ENCODE results near the gene SH3GL2.

SH3GL2 gene

DNA sequence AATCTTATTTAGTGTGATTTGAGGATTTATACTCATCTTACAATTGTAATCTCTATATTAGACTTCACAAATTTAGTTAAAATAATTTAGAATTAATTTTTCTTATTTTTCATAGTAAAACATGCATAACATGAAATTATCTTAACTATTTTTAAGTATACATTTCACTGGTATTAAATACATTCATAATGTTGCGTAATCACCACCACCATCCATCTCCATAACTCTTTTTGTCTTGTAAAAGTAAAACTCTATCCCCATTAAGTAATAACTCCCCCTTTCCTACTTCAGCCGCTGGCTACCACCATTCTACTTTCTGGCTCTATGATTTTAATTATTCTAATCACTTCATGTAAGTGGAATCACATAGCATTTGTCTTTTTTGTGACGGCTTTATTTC is 193.4 kb downstream of the SH3GL2 start:
- H3K4me3 ChIP-seq (ENCODE audit: low read depth, low read length) = no peak overlapping the region
- TF ChIP-seq, protein P1, sequence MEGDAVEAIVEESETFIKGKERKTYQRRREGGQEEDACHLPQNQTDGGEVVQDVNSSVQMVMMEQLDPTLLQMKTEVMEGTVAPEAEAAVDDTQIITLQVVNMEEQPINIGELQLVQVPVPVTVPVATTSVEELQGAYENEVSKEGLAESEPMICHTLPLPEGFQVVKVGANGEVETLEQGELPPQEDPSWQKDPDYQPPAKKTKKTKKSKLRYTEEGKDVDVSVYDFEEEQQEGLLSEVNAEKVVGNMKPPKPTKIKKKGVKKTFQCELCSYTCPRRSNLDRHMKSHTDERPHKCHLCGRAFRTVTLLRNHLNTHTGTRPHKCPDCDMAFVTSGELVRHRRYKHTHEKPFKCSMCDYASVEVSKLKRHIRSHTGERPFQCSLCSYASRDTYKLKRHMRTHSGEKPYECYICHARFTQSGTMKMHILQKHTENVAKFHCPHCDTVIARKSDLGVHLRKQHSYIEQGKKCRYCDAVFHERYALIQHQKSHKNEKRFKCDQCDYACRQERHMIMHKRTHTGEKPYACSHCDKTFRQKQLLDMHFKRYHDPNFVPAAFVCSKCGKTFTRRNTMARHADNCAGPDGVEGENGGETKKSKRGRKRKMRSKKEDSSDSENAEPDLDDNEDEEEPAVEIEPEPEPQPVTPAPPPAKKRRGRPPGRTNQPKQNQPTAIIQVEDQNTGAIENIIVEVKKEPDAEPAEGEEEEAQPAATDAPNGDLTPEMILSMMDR (IDR thresholded peaks at IDR 0.05; ENCODE audit: low read depth, low read length, missing control alignments) = no peak
- DNase-seq (ENCODE audit: low read depth) = no peak
- in situ Hi-C loops (cut with HindIII; ENCODE audit: low sequenced_read_pairs) = no loop called here

DNA sequence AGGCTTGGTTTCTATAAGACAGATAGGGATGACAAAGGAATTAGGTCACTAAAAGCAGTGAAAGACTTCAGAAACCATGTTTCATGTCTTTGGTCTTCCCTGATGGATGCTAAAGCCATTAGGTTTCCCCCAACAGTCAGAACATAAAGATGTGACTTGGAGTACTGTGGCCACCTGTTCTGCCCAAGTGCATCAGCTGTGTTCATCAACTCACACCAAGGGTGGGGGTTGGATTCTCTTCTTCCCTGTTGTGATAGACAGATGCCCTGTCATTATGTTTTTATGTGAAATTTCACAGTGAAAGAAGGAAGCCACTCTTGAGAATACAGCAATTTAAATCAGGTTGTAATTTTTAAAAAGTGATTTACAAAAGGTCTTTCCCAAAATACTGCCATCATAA is 196.8 kb downstream of the SH3GL2 start:
- no peak for DNase-seq (ENCODE audit: low read depth)
- H3K4me3 ChIP-seq (ENCODE audit: low read depth, low read length) = no peak overlapping the region
- in situ Hi-C loops (cut with HindIII; ENCODE audit: low sequenced_read_pairs) = loop anchor here (25.0 kb wide), 1 partner anchor 213 kb away; no protein-coding TSS in a partner anchor
- TF ChIP-seq, protein P1 (IDR thresholded peaks at IDR 0.05; ENCODE audit: low read depth, low read length, missing control alignments) = no peak

DNA sequence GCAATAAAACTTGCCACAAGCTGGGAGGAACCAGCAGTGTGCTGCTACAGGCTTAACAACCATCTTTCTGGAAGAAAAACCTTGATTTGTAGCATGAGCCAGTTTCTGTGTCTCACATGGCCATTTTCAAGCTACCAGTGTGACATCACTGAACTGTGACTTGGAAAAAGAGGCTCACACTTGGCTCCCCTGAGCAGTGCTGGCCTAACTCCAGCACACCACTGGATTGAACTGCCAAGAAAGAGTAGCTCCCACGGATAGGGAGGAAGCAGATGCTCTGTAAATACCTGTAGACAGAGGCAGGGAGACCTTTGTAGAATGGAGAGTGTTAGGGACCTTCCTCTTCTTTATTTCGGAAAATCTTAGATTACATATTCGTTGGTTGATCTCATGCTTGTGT is 197.9 kb downstream of the SH3GL2 start:
- TF ChIP-seq, protein P1 (IDR thresholded peaks at IDR 0.05; ENCODE audit: low read depth, low read length, missing control alignments) = no peak
- no peak overlapping the region for H3K4me3 ChIP-seq (ENCODE audit: low read depth, low read length)
- no peak for DNase-seq (ENCODE audit: low read depth)
- in situ Hi-C loops (cut with HindIII; ENCODE audit: low sequenced_read_pairs) = loop anchor here (25.0 kb wide), 1 partner anchor 214 kb away; no protein-coding TSS in a partner anchor

DNA sequence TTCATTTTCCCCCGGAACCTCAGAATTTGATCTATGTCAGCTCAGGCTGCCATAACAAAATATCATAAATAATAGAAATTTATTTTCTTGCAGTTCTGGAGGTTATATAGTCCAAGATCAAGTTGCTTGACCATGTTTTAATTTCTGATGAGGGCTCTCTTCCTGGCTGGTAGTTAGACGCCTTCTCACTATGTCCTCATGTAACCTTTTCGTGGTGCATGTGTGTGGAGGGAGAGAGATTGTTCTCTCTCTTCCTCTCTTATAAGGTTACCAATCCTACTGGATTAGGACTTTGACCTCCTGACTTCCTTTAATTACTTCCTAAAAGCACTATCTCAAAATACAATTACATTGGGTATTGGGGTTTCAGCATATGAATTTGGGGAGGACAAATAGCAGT is 198.6 kb downstream of the SH3GL2 start:
- in situ Hi-C loops (cut with HindIII; ENCODE audit: low sequenced_read_pairs) = loop anchor here (25.0 kb wide), 1 partner anchor 215 kb away; no protein-coding TSS in a partner anchor
- TF ChIP-seq, protein P1 (IDR thresholded peaks at IDR 0.05; ENCODE audit: low read depth, low read length, missing control alignments) = no peak
- no peak for DNase-seq (ENCODE audit: low read depth)
- H3K4me3 ChIP-seq (ENCODE audit: low read depth, low read length) = no peak overlapping the region

DNA sequence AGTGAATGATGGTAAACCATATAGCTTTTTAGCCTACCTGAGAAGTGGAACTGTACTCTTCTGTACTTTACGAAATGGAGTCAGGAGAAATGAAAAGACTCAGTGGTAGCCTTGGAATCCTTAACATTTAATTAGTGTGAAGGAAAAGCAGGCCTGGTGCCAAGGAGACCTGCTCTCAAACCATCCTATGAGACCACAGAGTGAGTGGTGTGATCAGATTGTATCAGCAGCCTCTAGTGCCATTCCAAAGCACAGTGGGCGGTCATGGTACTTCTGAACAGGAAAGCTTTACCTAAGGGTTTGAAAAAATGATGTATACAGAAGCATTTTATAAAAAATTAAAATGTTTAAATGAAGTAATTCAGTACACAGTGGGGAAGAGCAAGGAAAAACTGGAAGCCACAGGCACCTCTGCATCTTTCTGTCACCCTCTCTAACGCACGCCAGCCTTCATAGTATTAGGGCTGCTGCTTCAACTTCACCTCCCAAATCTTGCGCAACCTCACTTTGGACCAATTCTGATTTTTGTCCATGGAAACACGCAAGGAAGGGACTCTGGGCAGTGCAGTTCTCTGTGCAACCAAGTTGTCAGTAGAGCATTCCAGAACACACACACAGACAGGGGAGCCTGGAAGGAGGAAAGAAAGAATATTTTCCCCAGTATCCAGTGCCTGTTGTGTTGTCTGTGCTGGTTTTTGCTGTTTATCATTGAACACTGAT is 203.7 kb downstream of the SH3GL2 start:
- DNase-seq (ENCODE audit: low read depth) = no peak
- TF ChIP-seq, protein P1 (IDR thresholded peaks at IDR 0.05; ENCODE audit: low read depth, low read length, missing control alignments) = no peak
- H3K4me3 ChIP-seq (ENCODE audit: low read depth, low read length) = no peak overlapping the region
- in situ Hi-C loops (cut with HindIII; ENCODE audit: low sequenced_read_pairs) = loop anchor here (25.0 kb wide), 1 partner anchor 220 kb away; no protein-coding TSS in a partner anchor

DNA sequence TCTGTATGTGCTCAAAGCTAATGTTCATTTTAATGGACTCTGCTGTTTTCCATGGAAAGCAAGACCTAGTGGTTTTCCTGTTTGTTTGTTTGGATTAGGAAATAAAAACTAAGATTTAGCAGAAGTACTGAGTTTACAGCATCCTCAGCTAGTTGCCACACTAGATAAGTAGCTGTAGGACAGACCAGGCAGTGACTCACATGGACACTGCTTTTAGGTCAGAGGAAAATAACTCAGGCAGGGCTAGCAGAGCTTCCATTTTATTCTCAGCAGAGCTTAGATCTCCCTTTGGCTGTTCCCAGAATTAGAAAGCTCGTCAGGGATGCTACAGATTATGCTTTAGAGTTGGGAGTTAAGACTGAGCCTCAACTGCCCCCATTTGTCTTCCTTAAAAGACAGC is 204.4 kb downstream of the SH3GL2 start:
- TF ChIP-seq, protein P1 (IDR thresholded peaks at IDR 0.05; ENCODE audit: low read depth, low read length, missing control alignments) = no peak
- no peak for DNase-seq (ENCODE audit: low read depth)
- H3K4me3 ChIP-seq (ENCODE audit: low read depth, low read length) = no peak overlapping the region
- in situ Hi-C loops (cut with HindIII; ENCODE audit: low sequenced_read_pairs) = loop anchor here (25.0 kb wide), 1 partner anchor 221 kb away; no protein-coding TSS in a partner anchor
